OCI-LY3 (cell line): ENCODE data around the gene PACS2.

Experiments used
- EZH2phosphoT487 ChIP-seq: fragments of 200-600 bp; shearing (Covaris generic); IDR thresholded peaks from 2 replicates; pipeline ENCODE4 v1.6.1; 2018; ENCODE audit warnings: antibody characterized with exemption, mixed run types, low read depth
- TF ChIP-seq, protein P1 (sequence below): fragments of 200-600, 300-600 bp; sonication (generic); IDR thresholded peaks from 2 replicates; pipeline ENCODE4 v1.5.1; 2014; ENCODE audit warnings: antibody characterized with exemption, low read length, low read depth

DNA sequence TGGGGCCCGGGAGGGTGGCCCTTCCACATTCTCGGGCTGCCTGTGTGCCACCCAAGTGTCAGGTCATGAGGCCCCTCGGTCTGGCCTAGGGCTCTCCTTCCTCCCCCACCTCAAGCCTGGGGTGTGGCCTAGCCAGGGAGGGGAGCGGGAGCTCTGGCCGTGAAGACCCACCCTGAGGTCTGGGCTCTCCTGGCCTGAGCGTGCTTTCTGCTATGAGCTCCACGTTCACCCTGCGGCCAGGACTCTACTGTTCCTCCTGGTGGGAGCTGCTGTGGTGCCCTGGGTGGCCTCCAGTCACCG is 12.0 kb downstream of the PACS2 start:
- TF ChIP-seq, protein P1, sequence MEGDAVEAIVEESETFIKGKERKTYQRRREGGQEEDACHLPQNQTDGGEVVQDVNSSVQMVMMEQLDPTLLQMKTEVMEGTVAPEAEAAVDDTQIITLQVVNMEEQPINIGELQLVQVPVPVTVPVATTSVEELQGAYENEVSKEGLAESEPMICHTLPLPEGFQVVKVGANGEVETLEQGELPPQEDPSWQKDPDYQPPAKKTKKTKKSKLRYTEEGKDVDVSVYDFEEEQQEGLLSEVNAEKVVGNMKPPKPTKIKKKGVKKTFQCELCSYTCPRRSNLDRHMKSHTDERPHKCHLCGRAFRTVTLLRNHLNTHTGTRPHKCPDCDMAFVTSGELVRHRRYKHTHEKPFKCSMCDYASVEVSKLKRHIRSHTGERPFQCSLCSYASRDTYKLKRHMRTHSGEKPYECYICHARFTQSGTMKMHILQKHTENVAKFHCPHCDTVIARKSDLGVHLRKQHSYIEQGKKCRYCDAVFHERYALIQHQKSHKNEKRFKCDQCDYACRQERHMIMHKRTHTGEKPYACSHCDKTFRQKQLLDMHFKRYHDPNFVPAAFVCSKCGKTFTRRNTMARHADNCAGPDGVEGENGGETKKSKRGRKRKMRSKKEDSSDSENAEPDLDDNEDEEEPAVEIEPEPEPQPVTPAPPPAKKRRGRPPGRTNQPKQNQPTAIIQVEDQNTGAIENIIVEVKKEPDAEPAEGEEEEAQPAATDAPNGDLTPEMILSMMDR = no peak
- TF ChIP-seq EZH2phosphoT487 = no peak
